NCI-H82 treated with DMSO at 0.1 percent for 48 hours (cell line): ENCODE data around the gene NLRC5.

ENCODE experiments used
- DNase-seq: peaks from one replicate; lab custom pipeline; 2025; ENCODE audit not compliant: unreplicated experiment; lab: John Stamatoyannopoulos, UW

NLRC5 gene, protein sequence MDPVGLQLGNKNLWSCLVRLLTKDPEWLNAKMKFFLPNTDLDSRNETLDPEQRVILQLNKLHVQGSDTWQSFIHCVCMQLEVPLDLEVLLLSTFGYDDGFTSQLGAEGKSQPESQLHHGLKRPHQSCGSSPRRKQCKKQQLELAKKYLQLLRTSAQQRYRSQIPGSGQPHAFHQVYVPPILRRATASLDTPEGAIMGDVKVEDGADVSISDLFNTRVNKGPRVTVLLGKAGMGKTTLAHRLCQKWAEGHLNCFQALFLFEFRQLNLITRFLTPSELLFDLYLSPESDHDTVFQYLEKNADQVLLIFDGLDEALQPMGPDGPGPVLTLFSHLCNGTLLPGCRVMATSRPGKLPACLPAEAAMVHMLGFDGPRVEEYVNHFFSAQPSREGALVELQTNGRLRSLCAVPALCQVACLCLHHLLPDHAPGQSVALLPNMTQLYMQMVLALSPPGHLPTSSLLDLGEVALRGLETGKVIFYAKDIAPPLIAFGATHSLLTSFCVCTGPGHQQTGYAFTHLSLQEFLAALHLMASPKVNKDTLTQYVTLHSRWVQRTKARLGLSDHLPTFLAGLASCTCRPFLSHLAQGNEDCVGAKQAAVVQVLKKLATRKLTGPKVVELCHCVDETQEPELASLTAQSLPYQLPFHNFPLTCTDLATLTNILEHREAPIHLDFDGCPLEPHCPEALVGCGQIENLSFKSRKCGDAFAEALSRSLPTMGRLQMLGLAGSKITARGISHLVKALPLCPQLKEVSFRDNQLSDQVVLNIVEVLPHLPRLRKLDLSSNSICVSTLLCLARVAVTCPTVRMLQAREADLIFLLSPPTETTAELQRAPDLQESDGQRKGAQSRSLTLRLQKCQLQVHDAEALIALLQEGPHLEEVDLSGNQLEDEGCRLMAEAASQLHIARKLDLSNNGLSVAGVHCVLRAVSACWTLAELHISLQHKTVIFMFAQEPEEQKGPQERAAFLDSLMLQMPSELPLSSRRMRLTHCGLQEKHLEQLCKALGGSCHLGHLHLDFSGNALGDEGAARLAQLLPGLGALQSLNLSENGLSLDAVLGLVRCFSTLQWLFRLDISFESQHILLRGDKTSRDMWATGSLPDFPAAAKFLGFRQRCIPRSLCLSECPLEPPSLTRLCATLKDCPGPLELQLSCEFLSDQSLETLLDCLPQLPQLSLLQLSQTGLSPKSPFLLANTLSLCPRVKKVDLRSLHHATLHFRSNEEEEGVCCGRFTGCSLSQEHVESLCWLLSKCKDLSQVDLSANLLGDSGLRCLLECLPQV (N-terminal part only)

GRCh38 chr16:56988948-56989945, at the start of gene NLRC5:
TSS of gene NLRC5 (plus strand) at chr16:56989557. CDS start at chr16:57020713, 31,156 bp downstream.
- DNase-seq = no peak

DNA sequence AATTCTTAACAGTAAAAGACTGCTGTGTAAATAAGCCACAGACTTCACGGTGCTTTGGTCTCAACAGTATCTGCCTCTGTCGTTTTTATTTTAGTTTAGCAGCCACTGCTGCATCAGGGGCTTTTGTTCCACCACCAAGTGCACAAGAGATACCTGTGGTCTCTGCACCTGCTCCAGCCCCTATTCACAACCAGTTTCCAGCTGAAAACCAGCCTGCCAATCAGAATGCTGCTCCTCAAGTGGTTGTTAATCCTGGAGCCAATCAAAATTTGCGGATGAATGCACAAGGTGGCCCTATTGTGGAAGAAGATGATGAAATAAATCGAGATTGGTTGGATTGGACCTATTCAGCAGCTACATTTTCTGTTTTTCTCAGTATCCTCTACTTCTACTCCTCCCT, 49.6 kb upstream of the NLRC5 start:
- DNase-seq = no peak

- DNase-seq = no peak
These were observed 48.3 kb upstream of the NLRC5 start for GRCh38 chr16:56941092-56941491.

DNA sequence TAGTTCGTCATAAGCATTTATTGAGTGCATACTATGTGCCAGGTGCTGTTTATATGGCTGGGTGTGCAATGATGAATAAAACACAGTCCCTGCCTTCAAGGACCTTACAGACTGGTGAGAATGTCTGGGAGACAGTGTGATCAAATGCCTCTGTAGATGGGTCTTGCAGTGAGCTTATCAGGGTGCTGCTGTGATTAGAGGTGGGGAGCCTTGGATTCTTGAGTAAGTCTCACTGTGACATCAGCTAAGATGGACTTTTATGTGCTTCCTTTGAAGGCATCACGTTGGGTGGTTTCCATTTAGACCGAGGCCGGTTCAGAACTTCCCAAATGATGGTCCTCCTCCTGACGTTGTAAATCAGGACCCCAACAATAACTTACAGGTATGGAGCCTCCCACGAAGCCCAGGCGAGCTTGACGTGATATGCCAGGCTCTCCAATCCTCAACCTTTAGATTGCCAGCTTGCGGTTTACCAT, 47.5 kb upstream of the NLRC5 start:
- DNase-seq = no peak

DNA sequence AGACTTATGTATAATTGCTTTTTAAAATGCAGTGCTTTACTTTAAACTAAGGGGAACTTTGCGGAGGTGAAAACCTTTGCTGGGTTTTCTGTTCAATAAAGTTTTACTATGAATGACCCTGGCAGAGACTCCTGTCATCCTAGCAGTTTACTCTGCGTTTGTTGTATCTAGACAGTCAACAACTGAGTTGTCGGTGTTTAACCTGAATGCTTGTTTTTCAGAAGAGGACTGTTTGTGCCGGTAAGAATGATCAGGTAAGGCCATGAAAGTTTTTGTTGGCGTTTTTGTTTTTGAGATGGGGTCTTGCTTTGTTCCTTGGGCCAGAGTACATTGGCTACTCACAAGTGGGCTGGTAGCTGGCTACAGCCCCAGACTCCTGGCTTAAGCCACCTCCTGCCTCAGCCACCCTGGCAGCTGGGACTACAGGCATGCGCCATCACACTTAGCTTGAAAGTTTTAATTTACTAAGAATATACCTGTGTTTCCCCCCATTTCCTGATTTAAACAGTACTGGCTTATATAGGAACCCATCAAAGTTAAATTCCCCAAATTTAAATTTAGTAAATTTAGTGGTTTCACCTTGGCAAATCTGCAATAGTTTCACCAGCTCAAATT, 45.5 kb upstream of the NLRC5 start:
- no peak for DNase-seq

DNA sequence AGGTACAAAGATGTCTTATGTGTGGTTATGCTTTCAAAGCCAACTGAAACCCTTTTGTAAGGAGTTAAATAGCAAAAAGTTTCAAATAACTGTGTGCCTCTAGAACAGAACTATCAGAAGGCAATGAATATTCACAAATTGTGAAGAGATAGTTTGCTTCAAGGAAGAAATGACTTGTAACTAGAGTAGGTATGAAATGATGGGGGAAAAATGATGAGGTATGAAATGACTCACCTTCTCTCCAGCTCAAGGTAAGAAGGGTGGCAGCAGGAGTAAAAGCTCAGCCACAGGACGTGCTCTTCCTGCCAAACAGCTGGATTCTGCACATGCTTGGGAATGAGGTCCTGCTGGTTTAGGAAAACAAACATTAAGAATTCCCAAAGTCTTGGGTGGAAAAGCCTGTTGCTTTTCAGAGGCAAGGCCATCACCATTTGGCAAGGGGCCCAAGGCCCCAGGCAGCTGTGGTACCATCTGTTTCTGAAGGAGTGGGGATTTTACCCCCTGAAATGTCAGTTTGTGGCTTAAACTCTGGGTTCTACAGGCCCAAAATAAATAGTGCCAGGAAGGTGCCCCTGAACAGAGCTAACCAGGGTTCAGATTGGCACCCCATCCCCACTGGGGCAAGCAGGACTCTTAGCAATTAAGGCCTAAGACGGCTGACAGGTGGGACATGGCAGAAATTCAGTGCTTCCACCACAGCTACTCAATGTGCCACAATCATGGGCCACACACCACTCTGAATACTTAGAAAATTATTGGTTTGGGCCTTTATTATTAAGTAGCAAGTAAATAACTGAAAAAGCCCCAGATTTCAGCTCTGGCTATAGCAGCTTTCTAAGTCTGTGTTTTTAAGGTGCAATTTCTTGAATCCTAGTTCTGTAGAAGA, 44.2 kb upstream of the NLRC5 start:
- no peak for DNase-seq

DNA sequence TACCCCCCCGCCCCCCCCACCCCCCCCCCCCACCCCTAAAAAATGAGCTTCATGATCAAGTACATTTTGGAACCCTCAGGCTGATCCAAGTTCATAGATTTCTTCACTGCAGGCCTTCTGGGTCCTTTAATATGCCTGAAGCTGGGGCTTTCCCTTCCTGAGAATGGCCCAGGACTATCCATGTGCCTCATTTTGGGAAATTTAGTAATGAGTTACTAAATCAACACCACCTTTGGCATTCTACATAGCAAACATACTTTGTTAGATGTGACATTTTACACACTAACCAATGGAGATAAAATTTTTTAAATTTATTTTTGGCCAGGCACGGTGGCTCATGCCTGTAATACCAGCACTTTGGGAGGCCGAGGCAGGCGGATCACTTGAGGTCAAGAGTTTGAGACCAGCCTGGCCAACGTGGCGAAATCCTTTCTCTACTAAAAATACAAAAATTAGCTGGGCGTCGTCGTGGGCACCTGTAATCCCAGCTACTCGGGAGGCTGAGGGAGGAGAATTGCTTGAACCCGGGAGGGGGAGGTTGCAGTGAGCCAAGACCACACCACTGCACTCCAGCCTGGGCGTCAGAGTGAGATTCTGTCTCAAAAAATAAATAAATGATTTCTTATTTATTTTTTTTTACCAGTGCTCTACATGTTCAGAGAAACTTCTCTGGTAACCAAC, 43.4 kb upstream of the NLRC5 start:
- no peak for DNase-seq

GRCh38 chr16:56946767-56947603, 42.4 kb upstream of the NLRC5 start:
- no peak for DNase-seq

DNA sequence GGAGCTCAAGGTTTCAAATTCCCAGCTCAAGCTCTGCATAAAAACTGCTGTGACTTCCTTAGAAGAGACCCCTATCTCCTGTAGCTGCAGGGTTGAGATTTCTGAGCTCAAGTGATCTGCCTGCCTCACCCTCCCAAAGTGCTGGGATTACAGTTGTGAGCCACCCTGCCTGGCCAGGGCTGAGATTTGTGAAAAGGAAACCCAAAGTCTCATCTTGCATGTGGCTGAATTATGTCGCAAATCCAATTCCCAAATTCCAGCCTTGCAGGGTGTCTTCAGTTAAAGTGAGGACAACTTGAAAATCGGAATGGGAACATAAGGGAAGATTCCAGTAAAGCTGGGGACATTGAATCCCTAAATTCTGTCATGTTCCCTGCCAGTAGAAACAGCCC, 41.8 kb upstream of the NLRC5 start:
- DNase-seq = no peak

DNA sequence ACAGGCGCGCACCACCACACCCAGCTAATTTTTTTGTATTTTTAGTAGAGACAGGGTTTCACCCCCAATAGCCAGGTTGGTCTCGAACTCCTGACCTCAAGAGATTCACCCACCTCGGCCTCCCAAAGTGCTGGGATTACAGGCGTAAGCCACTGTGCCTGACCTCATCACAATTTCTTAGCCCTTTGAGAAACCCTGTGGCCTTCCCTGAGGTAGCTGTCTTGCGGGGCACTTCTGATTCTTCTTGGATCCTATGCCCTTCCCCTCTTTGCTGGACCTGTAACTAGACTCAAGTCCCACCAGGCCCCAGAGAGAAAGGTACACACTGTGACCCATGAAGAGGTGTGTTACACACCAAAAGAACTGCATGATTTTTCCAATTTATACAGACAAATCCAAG, 41.1 kb upstream of the NLRC5 start:
- DNase-seq = no peak

GRCh38 chr16:56950051-56950450, 39.3 kb upstream of the NLRC5 start:
- DNase-seq = no peak

- no peak for DNase-seq
These were observed 38.9 kb upstream of the NLRC5 start for GRCh38 chr16:56950455-56950854.

GRCh38 chr16:56950881-56951771, 38.2 kb upstream of the NLRC5 start:
- DNase-seq = peak; percentile 16

GRCh38 chr16:56953006-56953405, 36.4 kb upstream of the NLRC5 start:
- no peak for DNase-seq

- DNase-seq = no peak
These were observed 33.3 kb upstream of the NLRC5 start for GRCh38 chr16:56956076-56956475.

DNA sequence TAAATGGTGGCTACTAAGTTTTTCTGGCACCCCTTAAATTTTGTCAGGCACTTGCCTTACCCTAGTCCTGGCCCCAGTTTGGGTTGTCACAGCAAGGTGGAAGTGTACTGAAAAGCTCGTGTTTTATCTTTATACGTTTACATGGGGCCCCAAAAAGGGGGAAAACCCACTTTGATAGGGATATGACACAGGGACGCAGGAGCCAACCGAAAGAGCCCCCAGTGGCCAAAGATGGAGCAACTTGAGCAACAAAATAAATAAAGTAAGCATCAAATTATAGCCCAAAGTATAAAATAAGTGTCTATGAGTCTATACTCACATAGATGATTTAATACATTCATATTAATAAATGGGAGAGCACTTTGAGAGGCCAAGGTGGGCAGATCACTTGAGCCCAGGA, 32.6 kb upstream of the NLRC5 start:
- DNase-seq = no peak
